Spinal cord (tissue), 10 donors: ENCODE results near the gene COMMD10. TPM values are rescaled to one million over a fixed set of nuclear protein-coding genes. Genes with fewer than 3 reads are reported as not detected.

ENCODE experiments used
- DNase-seq, 6 donors: peaks; one replicate each; pipeline versions ENCODE4 v3.0.0 to v3.0.0-alpha.2; 2013 to 2015; ENCODE audit warnings: low spot score in 6 of 6, low read depth in 4 of 6
- H3K27ac ChIP-seq: one replicate; pipeline ENCODE4 v1.5.1; 2013; ENCODE audit warnings: low read depth, low read length, control low read depth
- H3K27me3 ChIP-seq: one replicate; pipeline ENCODE4 v1.6.1; 2013; ENCODE audit warnings: low read length; ENCODE audit not compliant: control insufficient read depth, insufficient read depth
- H3K36me3 ChIP-seq: one replicate; pipeline ENCODE4 v1.6.1; 2013; ENCODE audit warnings: low read length; ENCODE audit not compliant: control insufficient read depth, insufficient read depth
- H3K4me1 ChIP-seq: one replicate; pipeline ENCODE4 v1.6.1; 2013; ENCODE audit warnings: low read length; ENCODE audit not compliant: control insufficient read depth, insufficient read depth
- H3K4me3 ChIP-seq: one replicate; pipeline ENCODE4 v1.5.1; 2013; ENCODE audit warnings: low read depth, low read length, control low read depth
- H3K9me3 ChIP-seq: one replicate; pipeline ENCODE4 v1.6.1; 2013; ENCODE audit warnings: low read length; ENCODE audit not compliant: control insufficient read depth, insufficient read depth
- WGBS: methylation state at CpG from one replicate; pipeline ENCODE4 v1.1.5; 2013; ENCODE audit warnings: missing lambda C conversion rate; ENCODE audit not compliant: insufficient coverage; 5-methylcytosine and 5-hydroxymethylcytosine counted together
- polyA plus RNA-seq, 2 donors: library from polyadenylated mRNA; unstranded; fragments of 120-200 nt; gene quantifications; one replicate each; pipeline ENCODE4 v1.2.1, GENCODE V29; 2013; ENCODE audit not compliant: insufficient read length in 2 of 2
- total RNA-seq, 2 donors: library from RNA; depleted of rRNA in 1 of 2; stranded (reverse); fragments of 120-200 nt in 1 of 2; fragments of >200 nt in 1 of 2; gene quantifications; one replicate each; pipeline versions ENCODE4 v1.2.3 to v1.2.4, GENCODE V29; 2013 to 2014
- donor health status: healthy.

COMMD10 gene
- total and polyA plus RNA-seq, 4 donors: 30.0 to 63.3 (median 37.6) TPM

DNA sequence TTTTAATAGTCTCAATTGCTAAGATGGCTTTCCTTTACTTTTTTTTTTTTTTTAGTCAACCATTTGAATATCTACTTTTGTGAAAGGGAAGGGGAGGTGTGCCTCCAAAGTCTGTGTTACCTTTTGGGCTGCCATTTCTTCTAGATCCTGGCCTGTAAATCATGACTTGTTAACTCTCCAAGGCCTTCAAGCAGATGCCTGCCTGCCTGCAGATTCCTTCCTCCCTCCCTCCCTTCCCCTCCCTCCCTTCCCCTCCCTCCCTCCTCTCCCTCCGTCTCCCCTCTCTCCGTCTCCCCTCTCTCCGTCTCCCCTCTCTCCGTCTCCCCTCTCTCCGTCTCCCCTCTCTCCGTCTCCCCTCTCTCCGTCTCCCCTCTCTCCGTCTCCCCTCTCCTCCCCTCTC lies 73.1 kb downstream of the COMMD10 start:
- Histone ChIP-seq H3K27me3 (no peaks in the 10 kb centered on the region), H3K4me3 (peak overlapping the region; percentile 5), H3K9me3 (no peaks in the 10 kb centered on the region), H3K27ac (no peak overlapping the region), H3K36me3 (no peaks in the 10 kb centered on the region), H3K4me1 (no peaks in the 10 kb centered on the region)
- WGBS: no CpG with 5 or more reads among the region's 8 CpGs
- no peak for DNase-seq

DNA sequence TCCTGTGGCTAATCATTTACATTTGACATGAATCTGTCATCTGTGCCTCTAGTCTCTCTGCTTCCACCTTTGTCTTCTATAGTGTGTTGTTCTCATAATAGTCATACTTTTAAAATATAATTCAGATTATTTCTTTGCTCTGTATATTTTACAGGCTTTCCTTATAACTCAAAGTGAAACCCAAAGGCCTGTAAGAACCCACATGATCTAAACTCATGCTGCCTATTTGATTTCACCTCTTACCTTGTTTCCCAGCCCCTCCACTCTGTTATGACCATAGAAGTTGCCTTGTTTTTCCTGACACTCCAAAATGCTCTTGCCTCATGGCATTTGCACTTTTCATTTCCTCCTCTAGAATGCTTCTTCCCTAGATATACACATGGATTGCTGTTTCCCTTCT lies 74.2 kb downstream of the COMMD10 start:
- Histone ChIP-seq H3K9me3 (no peaks in the 10 kb centered on the region), H3K4me1 (no peaks in the 10 kb centered on the region), H3K36me3 (no peaks in the 10 kb centered on the region), H3K27me3 (no peaks in the 10 kb centered on the region), H3K27ac (no peak overlapping the region), H3K4me3 (no peak overlapping the region)
- DNase-seq: no peak

- no peaks in the 10 kb centered on the region for H3K9me3 ChIP-seq
- DNase-seq: no peak
- no peaks in the 10 kb centered on the region for H3K4me1 ChIP-seq
- H3K4me3 ChIP-seq: no peak overlapping the region
- no peaks in the 10 kb centered on the region for H3K36me3 ChIP-seq
- no peak overlapping the region for H3K27ac ChIP-seq
- no CpG with 5 or more reads among the region's 1 CpG for WGBS
- H3K27me3 ChIP-seq: no peaks in the 10 kb centered on the region
Observed at GRCh38 chr5:116174111-116174510, 89.3 kb downstream of the COMMD10 start.

DNA sequence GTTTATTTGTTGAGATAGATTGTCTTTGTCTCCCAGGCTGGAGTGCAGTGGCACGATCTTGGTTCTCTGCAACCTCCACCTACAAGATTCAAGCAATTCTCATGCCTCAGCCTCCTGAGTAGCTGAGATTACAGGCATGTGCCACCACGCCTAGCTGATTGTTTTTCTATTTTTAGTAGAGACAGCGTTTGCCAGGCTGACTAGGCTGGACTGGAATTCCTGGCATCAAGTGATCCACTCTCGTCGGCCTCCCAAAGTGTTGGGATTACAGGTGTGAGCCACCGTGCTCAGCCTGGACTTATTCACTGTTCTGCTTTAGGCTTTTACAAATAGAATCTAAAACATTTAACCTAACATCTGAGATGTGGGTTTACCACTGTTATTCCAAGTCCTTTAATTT lies 91.3 kb downstream of the COMMD10 start:
- Histone ChIP-seq H3K27ac (no peak overlapping the region), H3K9me3 (no peaks in the 10 kb centered on the region), H3K4me1 (no peaks in the 10 kb centered on the region), H3K4me3 (no peak overlapping the region), H3K36me3 (no peaks in the 10 kb centered on the region), H3K27me3 (no peaks in the 10 kb centered on the region)
- 94% methylated on average over 4 of the region's 6 CpGs for WGBS
- DNase-seq: no peak

- no peak overlapping the region for H3K4me3 ChIP-seq
- DNase-seq: no peak
- no peaks in the 10 kb centered on the region for H3K36me3 ChIP-seq
- H3K27me3 ChIP-seq: no peaks in the 10 kb centered on the region
- WGBS: no CpG with 5 or more reads among the region's 4 CpGs
- H3K9me3 ChIP-seq: no peaks in the 10 kb centered on the region
- no peaks in the 10 kb centered on the region for H3K4me1 ChIP-seq
- H3K27ac ChIP-seq: no peak overlapping the region
Observed at GRCh38 chr5:116178925-116179324, 94.1 kb downstream of the COMMD10 start.

DNA sequence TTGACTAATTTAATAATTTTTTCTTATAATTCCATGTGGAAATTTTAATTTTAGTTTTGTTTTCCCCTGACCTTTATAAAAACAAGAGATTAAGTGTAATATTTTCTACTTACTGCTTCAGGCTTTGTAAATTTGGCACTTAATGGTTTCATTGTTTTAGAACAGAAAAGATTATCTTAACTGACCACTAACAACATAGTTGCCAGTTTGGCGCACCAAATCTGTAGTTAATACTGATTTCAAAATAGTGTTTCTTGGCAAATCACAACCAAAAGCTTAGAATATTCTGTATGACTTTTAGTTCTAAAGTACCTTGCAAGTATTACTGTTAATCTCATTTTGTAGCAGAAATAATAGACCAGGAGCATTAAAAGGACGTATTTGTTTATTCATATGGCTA lies 124.3 kb downstream of the COMMD10 start:
- H3K27ac ChIP-seq: no peak overlapping the region
- H3K4me1 ChIP-seq: no peaks in the 10 kb centered on the region
- WGBS: no CpG with 5 or more reads among the region's 2 CpGs

DNA sequence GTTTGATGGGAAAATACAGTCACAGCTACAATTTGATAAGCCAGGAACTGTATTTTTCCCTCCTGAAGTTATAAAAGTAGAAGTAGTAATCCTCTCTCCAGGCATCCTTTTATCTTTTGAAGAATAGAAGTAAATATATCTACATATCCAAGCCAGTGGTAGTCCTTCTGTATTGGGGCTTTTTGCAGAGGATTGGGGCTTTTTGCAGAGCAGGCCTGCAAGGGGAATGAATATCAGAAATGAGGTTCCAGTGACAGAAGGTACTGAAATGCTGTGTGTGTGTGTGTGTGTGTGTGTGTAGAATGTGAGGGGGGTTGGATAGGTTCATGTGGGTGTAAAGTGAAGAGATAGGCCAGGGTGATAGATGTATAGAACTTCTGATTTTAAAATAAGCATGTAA lies 127.4 kb downstream of the COMMD10 start:
- no peak overlapping the region for H3K4me3 ChIP-seq
- H3K36me3 ChIP-seq: no peaks in the 10 kb centered on the region
- no peaks in the 10 kb centered on the region for H3K9me3 ChIP-seq
- H3K4me1 ChIP-seq: no peaks in the 10 kb centered on the region
- DNase-seq: no peak
- H3K27ac ChIP-seq: no peak overlapping the region
- no peaks in the 10 kb centered on the region for H3K27me3 ChIP-seq

More for the DNA sequence above, 124.3 kb downstream of the COMMD10 start:
- Histone ChIP-seq H3K36me3 (no peaks in the 10 kb centered on the region), H3K9me3 (no peaks in the 10 kb centered on the region), H3K4me3 (no peak overlapping the region), H3K27me3 (no peaks in the 10 kb centered on the region)
- no peak for DNase-seq

- Histone ChIP-seq H3K36me3 (no peaks in the 10 kb centered on the region), H3K27ac (no peak overlapping the region), H3K9me3 (no peaks in the 10 kb centered on the region), H3K4me1 (no peaks in the 10 kb centered on the region), H3K4me3 (no peak overlapping the region), H3K27me3 (no peaks in the 10 kb centered on the region)
- WGBS: 100% methylated on average over 1 of the region's 5 CpGs
- no peak for DNase-seq
Observed at GRCh38 chr5:116216246-116216645, 131.4 kb downstream of the COMMD10 start.

DNA sequence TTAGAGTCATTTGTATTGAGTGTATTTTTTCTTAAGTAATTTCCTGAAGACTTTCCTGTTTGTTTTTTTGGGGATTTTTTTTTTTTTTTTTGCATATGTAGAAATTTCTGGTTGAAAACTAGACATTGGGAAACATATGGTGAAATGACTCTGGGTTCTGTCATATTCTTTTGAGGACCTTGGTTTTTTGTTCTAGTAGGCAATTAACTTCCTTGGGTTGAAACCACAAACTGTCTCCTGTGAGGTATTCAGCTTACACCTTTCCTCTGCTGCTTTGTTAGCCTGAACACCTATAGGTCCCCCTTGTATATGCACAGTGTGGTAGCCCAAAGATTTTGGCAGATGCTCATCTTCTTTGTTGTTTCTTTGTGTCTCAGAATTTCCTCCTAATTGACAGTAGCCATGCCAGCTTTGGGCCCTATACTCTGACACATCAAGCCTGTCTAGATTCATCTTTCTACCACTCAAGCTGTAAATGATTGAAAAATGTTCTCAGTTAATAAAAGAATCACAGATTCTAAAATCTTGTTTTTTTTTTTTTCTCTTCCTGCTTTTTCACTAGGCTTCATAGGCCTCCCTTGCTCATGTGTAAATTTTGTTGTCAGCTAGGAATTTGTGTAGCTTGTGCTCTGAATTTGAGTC lies 140.6 kb downstream of the COMMD10 start:
- no peak for DNase-seq
- Histone ChIP-seq H3K27ac (no peak overlapping the region), H3K4me3 (no peak overlapping the region), H3K4me1 (no peaks in the 10 kb centered on the region), H3K27me3 (no peaks in the 10 kb centered on the region), H3K9me3 (peaks cover 3% of the 10 kb centered on the region), H3K36me3 (no peaks in the 10 kb centered on the region)

DNA sequence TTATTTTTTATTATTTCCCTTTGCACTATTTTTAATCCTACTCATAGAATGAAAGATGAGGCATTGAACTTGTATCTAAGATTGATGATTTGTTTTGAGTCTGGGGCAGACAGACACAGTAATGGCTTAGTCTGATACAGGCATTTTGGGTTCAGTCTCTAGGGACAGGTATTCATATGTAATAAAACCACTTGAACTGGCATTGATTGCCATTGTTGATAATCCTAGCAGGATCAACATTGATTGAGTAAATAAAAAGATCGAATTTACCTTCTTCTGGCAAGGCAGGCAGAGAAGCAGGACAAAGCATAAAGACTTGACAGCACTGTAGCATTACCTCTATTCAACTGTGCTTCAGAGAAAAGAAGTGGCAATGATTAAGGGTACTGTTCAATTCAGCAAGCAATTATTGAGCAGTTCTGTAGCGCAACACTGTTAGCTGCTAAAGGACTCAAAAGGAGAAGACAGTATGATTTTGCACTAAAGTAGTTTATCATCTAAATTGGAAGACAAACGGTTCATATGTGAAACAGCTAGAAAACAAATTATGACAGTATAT lies 144.4 kb downstream of the COMMD10 start:
- H3K36me3 ChIP-seq: no peaks in the 10 kb centered on the region
- peak in 1 of 6 donors; percentile 33 for DNase-seq
- H3K9me3 ChIP-seq: peaks cover 2% of the 10 kb centered on the region

More for the DNA sequence above, 144.4 kb downstream of the COMMD10 start:
- Histone ChIP-seq H3K4me1 (no peaks in the 10 kb centered on the region), H3K27me3 (no peaks in the 10 kb centered on the region), H3K27ac (no peak overlapping the region), H3K4me3 (no peak overlapping the region)
- WGBS: 0% methylated on average over 1 of the region's 3 CpGs
